Activated T-helper 9 cell treated with anti-CD3 and anti-CD28 coated beads, Interleukin-2, amount 50 U/mL, for 16 hours (primary cell): ENCODE measurements around the gene DOK5.

Source experiments
- DNase-seq: peaks from one replicate; pipeline ENCODE4 v3.0.0-alpha.2; 2020; ENCODE audit warnings: low read depth

Gene DOK5

GRCh38 chr20:54559890-54560289 is 84.5 kb downstream of the DOK5 start:
- no peak for DNase-seq

- no peak for DNase-seq
These were observed 85.0 kb downstream of the DOK5 start for GRCh38 chr20:54560357-54560756.

- DNase-seq, result no peak
These were observed 89.9 kb downstream of the DOK5 start for GRCh38 chr20:54565255-54565654.

- no peak for DNase-seq
These were observed 90.8 kb downstream of the DOK5 start for GRCh38 chr20:54566031-54566688.

- DNase-seq, result no peak
These were observed 95.2 kb downstream of the DOK5 start for GRCh38 chr20:54570561-54570960.

GRCh38 chr20:54572665-54573435 is 97.5 kb downstream of the DOK5 start:
- DNase-seq, result no peak

- DNase-seq, result no peak
These were observed 98.4 kb downstream of the DOK5 start for GRCh38 chr20:54573838-54574237.

DNA sequence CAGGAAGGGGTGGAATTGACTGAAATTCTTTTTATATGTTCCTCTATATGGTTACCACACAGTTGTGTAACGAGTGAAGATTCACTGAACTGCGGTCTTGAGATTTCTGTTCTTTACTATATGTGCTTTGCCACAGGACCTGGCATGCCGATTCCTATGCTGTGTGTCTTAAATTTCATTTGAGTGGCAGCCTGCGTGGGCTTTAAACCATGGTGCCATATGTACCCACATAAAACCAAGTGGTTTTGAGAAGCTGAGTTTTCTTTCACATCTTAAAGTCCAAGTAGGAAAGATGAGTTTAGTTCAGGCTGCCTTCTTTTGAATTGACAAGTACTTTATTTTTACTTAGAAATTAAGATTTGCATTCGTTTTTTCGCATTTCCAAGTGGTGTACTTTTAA is 101.1 kb downstream of the DOK5 start:
- no peak for DNase-seq

DNA sequence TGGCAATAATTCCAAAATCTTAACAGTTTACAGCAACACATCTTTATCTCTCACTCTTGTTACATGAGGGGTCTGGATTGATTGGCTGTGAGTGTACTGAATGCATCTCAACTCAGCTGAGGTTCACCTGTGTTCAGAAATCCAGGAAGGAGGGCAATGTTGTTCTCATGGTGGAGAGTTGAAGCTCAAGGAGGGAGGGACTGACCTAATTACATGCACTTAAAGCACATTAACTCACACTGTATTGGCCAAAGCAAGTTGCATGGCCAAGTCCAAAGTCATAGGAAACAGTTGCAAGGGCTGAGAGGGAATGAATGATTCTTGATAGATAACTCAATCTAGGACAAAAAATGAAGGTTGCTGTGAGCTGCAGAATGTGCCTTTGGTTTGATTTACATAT is 102.2 kb downstream of the DOK5 start:
- DNase-seq, result no peak

DNA sequence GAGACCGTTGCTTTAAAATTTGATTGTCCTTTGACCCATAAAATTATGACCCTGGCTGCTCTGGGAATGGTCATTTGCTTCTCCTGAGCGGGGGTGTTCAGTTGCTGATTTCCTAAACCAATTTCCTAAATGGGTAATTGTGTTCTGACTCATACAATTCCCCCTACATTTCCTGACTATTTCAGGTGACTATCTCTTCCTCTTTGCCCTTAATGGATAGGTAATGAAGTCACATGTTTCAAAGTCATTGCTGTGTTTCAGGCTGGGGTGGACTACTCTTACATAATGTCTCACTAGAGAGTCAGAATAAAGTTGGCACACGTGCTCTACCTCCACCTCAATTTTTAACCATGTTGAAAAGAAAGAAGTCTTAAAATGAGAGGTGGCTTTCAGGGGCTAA is 109.8 kb downstream of the DOK5 start:
- no peak for DNase-seq

GRCh38 chr20:54587408-54587807 is 112.0 kb downstream of the DOK5 start:
- no peak for DNase-seq

- no peak for DNase-seq
These were observed 114.1 kb downstream of the DOK5 start for GRCh38 chr20:54589402-54590030.

DNA sequence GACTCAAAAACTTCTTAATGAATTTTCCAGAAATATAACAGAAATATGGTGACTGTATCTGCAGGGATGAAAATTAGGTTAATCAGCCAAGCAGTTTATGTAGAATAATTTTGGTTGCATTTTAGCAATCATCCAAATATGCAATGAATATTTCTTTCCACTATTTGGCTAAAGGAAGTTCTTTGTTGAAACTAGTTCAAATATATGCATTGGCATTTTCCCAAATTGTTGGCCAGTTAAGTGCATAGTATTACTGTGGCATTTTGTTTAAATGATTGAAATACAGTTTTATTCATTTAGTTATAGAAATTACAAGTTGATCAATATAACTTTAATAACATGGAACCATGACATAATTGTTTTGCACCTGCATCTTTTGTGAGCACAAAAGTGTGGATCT is 115.5 kb downstream of the DOK5 start:
- DNase-seq, result no peak

DNA sequence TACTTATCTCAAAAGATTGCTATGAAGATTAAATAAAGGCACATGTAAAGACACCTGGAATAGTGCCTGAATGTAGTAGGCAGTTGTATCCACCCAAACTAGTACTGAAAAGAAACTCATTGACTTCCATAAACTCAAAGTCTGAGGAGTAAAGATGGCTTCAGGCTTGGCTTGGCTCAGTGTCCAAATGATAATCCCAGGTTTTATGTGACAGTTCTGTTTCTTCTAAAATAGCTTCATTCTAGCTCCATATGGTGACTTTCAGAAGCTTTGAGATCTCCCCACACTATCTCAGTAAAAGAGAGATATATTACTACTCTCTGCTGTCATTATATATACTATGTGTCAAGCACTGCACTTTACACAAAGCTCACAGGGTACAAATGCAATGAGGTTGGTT is 121.3 kb downstream of the DOK5 start:
- DNase-seq, result no peak

- no peak for DNase-seq
These were observed 123.0 kb downstream of the DOK5 start for GRCh38 chr20:54598352-54598751.

DNA sequence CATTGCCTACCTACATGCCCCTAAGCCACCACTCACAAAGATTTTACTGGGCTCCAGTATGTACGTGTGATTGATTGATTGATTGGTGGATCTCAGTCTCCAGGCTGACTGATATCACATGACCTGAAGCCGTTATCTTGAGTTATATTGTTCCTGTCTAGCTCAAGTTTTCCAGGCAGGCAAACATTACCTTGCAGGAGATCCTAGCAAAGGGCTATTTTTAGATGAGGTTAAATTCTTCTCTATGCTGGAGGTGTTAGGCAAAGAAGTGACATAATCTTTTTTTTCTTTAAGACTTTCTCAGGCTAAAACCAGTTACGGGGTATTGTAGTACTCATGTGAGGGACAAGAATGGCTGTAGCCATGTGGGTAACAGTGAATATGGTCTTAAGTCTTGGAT is 125.2 kb downstream of the DOK5 start:
- no peak for DNase-seq

DNA sequence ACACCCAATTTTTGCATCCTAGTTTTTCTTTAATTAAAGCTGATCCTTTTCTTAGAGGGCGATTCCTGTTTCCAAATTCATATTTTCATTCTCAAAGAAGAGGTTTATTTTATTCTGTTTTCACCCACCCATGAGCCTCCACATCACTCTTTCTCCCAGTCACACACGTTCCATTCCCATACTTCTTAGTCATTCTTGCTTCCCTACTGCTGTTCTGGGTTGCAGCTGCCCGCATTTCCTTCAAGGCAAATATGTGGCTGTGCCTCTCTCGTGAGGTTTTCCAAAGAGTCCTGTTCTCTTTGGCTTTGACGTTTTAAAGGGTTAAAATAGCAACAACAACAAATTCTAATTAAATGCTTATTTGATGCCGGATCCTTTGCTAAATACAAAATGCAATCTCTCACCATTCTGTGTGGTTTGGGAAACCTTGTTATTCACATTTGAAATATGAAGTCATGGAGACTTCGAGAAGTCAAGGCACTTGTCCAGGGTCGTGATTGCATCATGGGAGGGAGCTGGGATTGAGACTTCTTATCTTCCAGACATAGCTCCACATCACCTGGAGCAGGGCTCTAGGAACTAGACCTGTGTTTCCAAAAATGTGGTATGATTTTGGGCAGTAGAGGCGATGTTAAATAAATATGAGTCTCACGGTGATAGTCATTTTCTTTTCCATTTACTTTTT is 126.6 kb downstream of the DOK5 start:
- no peak for DNase-seq

GRCh38 chr20:54605319-54605718 is 129.9 kb downstream of the DOK5 start:
- no peak for DNase-seq

DNA sequence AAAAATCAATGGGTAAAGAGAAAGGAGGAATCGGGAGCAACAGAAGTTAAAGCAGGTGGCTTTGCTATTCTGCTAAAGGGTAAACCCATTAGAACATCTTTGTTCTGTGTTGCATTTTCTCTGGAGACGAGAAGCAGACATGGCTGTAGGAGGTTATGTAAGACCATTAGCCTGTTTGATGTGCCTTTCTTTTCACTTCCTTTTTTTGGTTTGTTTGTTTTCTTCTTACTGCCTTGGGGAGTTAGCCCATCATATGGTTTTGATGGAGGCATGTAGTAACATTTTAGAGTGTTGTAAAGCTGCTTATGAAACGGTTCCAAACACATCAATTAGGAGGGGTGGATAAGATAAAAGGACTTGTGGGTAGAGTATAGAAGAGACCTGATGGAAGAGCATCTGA is 131.0 kb downstream of the DOK5 start:
- DNase-seq, result no peak

DNA sequence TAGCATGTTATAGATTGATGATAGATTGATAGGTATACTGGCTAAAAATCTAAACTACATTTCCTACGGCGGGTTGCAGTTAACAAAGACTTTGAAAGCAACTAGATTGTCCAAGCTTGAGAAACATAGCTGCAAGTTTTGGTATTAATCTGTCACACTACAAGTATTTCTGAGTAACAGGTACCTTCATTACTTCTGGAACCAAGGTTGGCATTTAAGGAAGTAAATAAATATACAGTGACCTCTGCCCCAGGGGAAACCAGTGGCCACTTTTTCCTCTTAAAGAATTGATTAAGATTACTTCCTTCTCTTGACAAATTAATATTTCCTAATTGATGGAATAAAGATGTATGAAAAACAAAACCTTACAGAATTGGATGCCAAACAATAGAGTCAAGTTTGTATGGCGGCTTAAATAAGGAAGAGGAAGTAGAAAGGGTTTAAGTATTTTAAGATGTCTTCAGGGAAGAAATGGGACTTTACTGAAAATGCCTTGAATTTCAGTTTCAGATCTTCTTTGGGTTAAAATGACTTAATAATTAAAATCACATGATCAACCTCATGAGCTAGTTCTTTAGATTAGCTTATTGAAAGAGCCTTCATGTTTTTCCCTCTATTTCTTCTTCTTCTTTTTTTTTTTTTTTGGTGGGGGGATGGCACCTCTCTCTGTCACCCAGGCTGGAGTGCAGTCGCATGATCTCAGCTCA is 132.8 kb downstream of the DOK5 start:
- no peak for DNase-seq

DNA sequence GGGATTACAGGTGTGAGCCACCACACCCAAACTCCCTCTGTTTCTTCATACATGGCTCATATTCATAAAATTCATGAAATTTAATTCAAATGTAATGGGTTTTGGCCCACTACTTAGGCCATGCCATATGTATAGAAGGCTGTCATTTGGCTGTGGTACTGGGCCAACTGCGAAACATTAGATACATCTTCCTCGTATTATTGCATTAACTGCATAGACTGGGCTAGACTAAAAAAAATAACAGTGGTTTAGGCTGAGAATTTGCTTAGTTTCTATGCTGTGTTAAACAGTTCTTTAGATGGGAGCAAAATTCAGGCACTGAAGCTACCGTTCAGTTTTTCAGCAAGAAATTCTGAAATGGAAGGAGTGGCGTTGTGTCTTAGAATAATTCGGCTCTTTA is 133.6 kb downstream of the DOK5 start:
- no peak for DNase-seq

GRCh38 chr20:54611708-54612412 is 136.5 kb downstream of the DOK5 start:
- DNase-seq, result no peak
